SK-N-SH (cell line): ENCODE results near the gene UPP1. TPM values are rescaled to one million over a fixed set of nuclear protein-coding genes. Genes with fewer than 3 reads are reported as not detected.

Experiments used
- CTCF ChIA-PET: fragments of 300-600, 350-600 bp; formaldehyde crosslinking; extraction: SDS; loops from one replicate; lab custom pipeline; 2021; lab: Yijun Ruan, JAX
- POLR2A ChIA-PET: fragments of 350-600 bp; sonication (Branson Sonifier 250); formaldehyde crosslinking; extraction: SDS; loops from one replicate; lab custom pipeline; 2020; ENCODE audit warnings: antibody characterized with exemption, inconsistent platforms; lab: Yijun Ruan, JAX
- DNase-seq: peaks from one replicate; pipeline ENCODE4 v3.0.0; 2012
- H2AFZ ChIP-seq: fragments of 200-600 bp; sonication (generic); 2 replicates; pipeline ENCODE4 v1.8.1; 2016; ENCODE audit warnings: antibody characterized with exemption, mild to moderate bottlenecking, low read depth
- H3F3A ChIP-seq: fragments of 200-600 bp; sonication (generic); replicated peaks from 2 replicates; pipeline ENCODE3; 2016; ENCODE audit warnings: antibody characterized with exemption, mild to moderate bottlenecking; ENCODE audit not compliant: insufficient read depth
- H3K27ac ChIP-seq, 2 experiments: fragments of 200-500 bp in 1 of 2; fragments of 200-600 bp in 1 of 2; sonication (Bioruptor generic) in 1 of 2; sonication (generic), shearing (Covaris generic) in 1 of 2; 2 replicates each; pipeline versions ENCODE4 v1.5.1 to v1.6.1; 2014 to 2016; ENCODE audit warnings: low read depth in 2 of 2, inconsistent platforms in 1 of 2, low read length in 1 of 2, mild to moderate bottlenecking in 1 of 2, mixed read lengths in 1 of 2
- H3K27me3 ChIP-seq: fragments of 200-600 bp; sonication (generic), shearing (Covaris generic); 2 replicates; pipeline ENCODE4 v1.6.1; 2016; ENCODE audit warnings: mixed run types; ENCODE audit not compliant: insufficient read depth
- H3K36me3 ChIP-seq, 2 experiments: fragments of 200-500 bp in 1 of 2; fragments of 200-600 bp in 1 of 2; sonication (Bioruptor generic) in 1 of 2; sonication (generic) in 1 of 2; replicated peaks in 1 of 2; 2 replicates each; pipeline versions ENCODE3 to v1.5.1; 2014 to 2016; ENCODE audit warnings: low read length in 1 of 2, mild to moderate bottlenecking in 1 of 2; ENCODE audit not compliant: insufficient read depth in 2 of 2, control insufficient read depth in 1 of 2
- H3K4me1 ChIP-seq, 2 experiments: fragments of 200-500 bp in 1 of 2; fragments of 200-600 bp in 1 of 2; sonication (Bioruptor generic) in 1 of 2; sonication (generic), shearing (Covaris generic) in 1 of 2; 2 replicates each; pipeline versions ENCODE4 v1.5.1 to v1.6.1; 2014 to 2016; ENCODE audit warnings: low read depth in 1 of 2, low read length in 1 of 2, mixed run types in 1 of 2; ENCODE audit not compliant: insufficient read depth in 2 of 2, control insufficient read depth in 1 of 2
- H3K4me2 ChIP-seq: fragments of 200-600 bp; sonication (generic), shearing (Covaris generic); 2 replicates; pipeline ENCODE4 v1.6.1; 2017; ENCODE audit warnings: mixed run types
- H3K4me3 ChIP-seq, 2 experiments: fragments of 200-500 bp in 1 of 2; fragments of 200-600 bp in 1 of 2; sonication (Bioruptor generic) in 1 of 2; sonication (generic), shearing (Covaris generic) in 1 of 2; 2 replicates each; pipeline versions ENCODE4 v1.5.1 to v1.8.1; 2014 to 2016; ENCODE audit warnings: low read depth in 2 of 2, inconsistent platforms in 1 of 2, low read length in 1 of 2, mild to moderate bottlenecking in 1 of 2, mixed read lengths in 1 of 2, moderate library complexity in 1 of 2
- H3K79me2 ChIP-seq: fragments of 200-600 bp; sonication (generic); 2 replicates; pipeline ENCODE4 v1.8.1; 2017; ENCODE audit warnings: mild to moderate bottlenecking; ENCODE audit not compliant: insufficient read depth
- H3K9ac ChIP-seq: fragments of 200-600 bp; sonication (generic); 2 replicates; pipeline ENCODE4 v1.6.1; 2017; ENCODE audit warnings: mixed run types
- H3K9me2 ChIP-seq: fragments of 200-600 bp; sonication (generic); 2 replicates; pipeline ENCODE4 v1.6.1; 2017; ENCODE audit warnings: mixed run types
- H3K9me3 ChIP-seq: fragments of 200-600 bp; sonication (generic); 2 replicates; pipeline ENCODE4 v1.6.1; 2017; ENCODE audit warnings: mixed run types, mild to moderate bottlenecking, moderate library complexity
- H4K20me1 ChIP-seq: fragments of 200-600 bp; sonication (generic); 2 replicates; pipeline ENCODE4 v1.6.1; 2017; ENCODE audit warnings: mild to moderate bottlenecking, mixed run types; ENCODE audit not compliant: insufficient read depth
- CTCF ChIP-seq: fragments of 200-600 bp; sonication (generic); IDR thresholded peaks from 2 replicates; pipeline ENCODE4 v1.6.1; 2017; ENCODE audit warnings: antibody characterized with exemption, mild to moderate bottlenecking, moderate library complexity
- ELF1 ChIP-seq: IDR thresholded peaks from 2 replicates; pipeline ENCODE4 v1.4.0; 2012
- EZH2phosphoT487 ChIP-seq: fragments of 200-600 bp; sonication (generic); IDR thresholded peaks from 2 replicates; pipeline ENCODE4 v1.6.1; 2017; ENCODE audit warnings: low read depth, mixed run types, mild to moderate bottlenecking, antibody characterized with exemption, moderate library complexity, borderline replicate concordance
- FOXJ3 ChIP-seq: sonication (generic); formaldehyde crosslinking; IDR thresholded peaks from 2 replicates; pipeline ENCODE4 v1.5.1; 2020; ENCODE audit warnings: mild to moderate bottlenecking, missing genetic modification reagents
- FOXM1 ChIP-seq: IDR thresholded peaks from 2 replicates; pipeline ENCODE4 v1.4.0; 2012; ENCODE audit warnings: low read depth, mild to moderate bottlenecking
- GABPA ChIP-seq: IDR thresholded peaks from 2 replicates; pipeline ENCODE4 v1.4.0; 2012; ENCODE audit warnings: low read depth, mild to moderate bottlenecking
- IRF3 ChIP-seq: fragments of 150-350 bp; IDR thresholded peaks from 2 replicates; pipeline ENCODE4 v1.6.1; 2016; ENCODE audit warnings: mild to moderate bottlenecking, low read depth, low read length
- JUND ChIP-seq: IDR thresholded peaks from 2 replicates; pipeline ENCODE4 v1.4.0; 2012
- NFIC ChIP-seq: IDR thresholded peaks from 2 replicates; pipeline ENCODE4 v1.4.0; 2012; ENCODE audit warnings: borderline replicate concordance
- NRF1 ChIP-seq: IDR thresholded peaks from 2 replicates; pipeline ENCODE4 v1.6.1; 2012; ENCODE audit warnings: low read depth, mild to moderate bottlenecking, low read length
- POLR2AphosphoS5 ChIP-seq: IDR thresholded peaks from 2 replicates; pipeline ENCODE4 v1.6.1; 2012; ENCODE audit warnings: low read depth, low read length
- RCOR1 ChIP-seq: fragments of 150-350 bp; IDR thresholded peaks from 2 replicates; pipeline ENCODE4 v1.6.1; 2017; ENCODE audit warnings: antibody characterized with exemption, low read length
- REST ChIP-seq: IDR thresholded peaks from 2 replicates; pipeline ENCODE4 v1.6.1; 2012; ENCODE audit warnings: mild to moderate bottlenecking, low read depth, low read length, moderate library complexity
- RXRA ChIP-seq: IDR thresholded peaks from 2 replicates; pipeline ENCODE4 v1.4.0; 2012; ENCODE audit warnings: low read depth, mild to moderate bottlenecking, borderline replicate concordance
- SIN3A ChIP-seq: IDR thresholded peaks from 2 replicates; pipeline ENCODE4 v1.6.1; 2012; ENCODE audit warnings: low read depth, mild to moderate bottlenecking, low read length, moderate library complexity, borderline replicate concordance
- YY1 ChIP-seq: IDR thresholded peaks from 2 replicates; pipeline ENCODE4 v1.4.0; 2012; ENCODE audit warnings: low read depth, mild to moderate bottlenecking
- WGBS: methylation state at CpG from one replicate; pipeline ENCODE4 v1.1.6; 2017; ENCODE audit warnings: low lambda C conversion rate; 5-methylcytosine and 5-hydroxymethylcytosine counted together
- polyA plus RNA-seq, 3 experiments: library from polyadenylated mRNA; depleted of rRNA; stranded (reverse); fragments of >200 nt; gene quantifications; 2 replicates each; pipeline ENCODE4 v1.2.3, GENCODE V29; 2012

Gene UPP1
- polyA plus RNA-seq, 1 of the 3 experiments (the other 2 are of a cell fraction): 56.9 TPM

GRCh38 chr7:48101352-48101751 is 12.3 kb downstream of the UPP1 start:
- POLR2A ChIA-PET: no interaction called here
- H3K4me2 ChIP-seq: no peak overlapping the region
- no peaks in the 10 kb centered on the region for H3K9me3 ChIP-seq
- CTCF ChIA-PET: interaction anchor here (1.0 to 12.8 kb wide), 4 partner anchors 8 to 157 kb away, joined by 4 to 185 read pairs (median 16); no protein-coding TSS in a partner anchor
- H3K36me3 ChIP-seq: peaks cover 67 to 81% of the 10 kb centered on the region in 2 experiments
- H4K20me1 ChIP-seq: no peaks in the 10 kb centered on the region
- no peaks in the 10 kb centered on the region for H3K27me3 ChIP-seq
- no peak overlapping the region for H3K9ac ChIP-seq
- no peak overlapping the region for H2AFZ ChIP-seq
- H3K79me2 ChIP-seq: peaks cover 15% of the 10 kb centered on the region
- H3K27ac ChIP-seq: no peak overlapping the region
- H3K4me1 ChIP-seq: no peaks in the 10 kb centered on the region; a peak in 1 of 4 replicates
- no peaks in the 10 kb centered on the region for H3F3A ChIP-seq
- DNase-seq: no peak
- 97% methylated on average over 8 of the region's 8 CpGs for WGBS
- no peak overlapping the region for H3K4me3 ChIP-seq
- no peak for TF ChIP-seq SIN3A
- TF ChIP-seq NRF1: no peak
- no peak for TF ChIP-seq RXRA
- no peak for TF ChIP-seq ELF1
- TF ChIP-seq YY1: no peak
- TF ChIP-seq NFIC: no peak
- no peak for TF ChIP-seq RCOR1
- TF ChIP-seq GABPA: no peak
- TF ChIP-seq FOXM1: no peak
- no peak for TF ChIP-seq POLR2AphosphoS5
- no peak for TF ChIP-seq EZH2phosphoT487
- TF ChIP-seq FOXJ3 (CRISPR knock-in tag): no peak
- no peak for TF ChIP-seq REST
- no peak for TF ChIP-seq IRF3
- no peaks in the 10 kb centered on the region for H3K9me2 ChIP-seq

- POLR2A ChIA-PET: no interaction called here
Measured at GRCh38 chr7:48101968-48102367, 12.9 kb downstream of the UPP1 start.

More at GRCh38 chr7:48101968-48102367, 12.9 kb downstream of the UPP1 start:
- H3K79me2 ChIP-seq: peaks cover 10% of the 10 kb centered on the region
- no peak overlapping the region for H3K9ac ChIP-seq
- no peak overlapping the region for H3K4me2 ChIP-seq
- H3K4me3 ChIP-seq: no peak overlapping the region
- no peaks in the 10 kb centered on the region for H4K20me1 ChIP-seq
- H3F3A ChIP-seq: no peaks in the 10 kb centered on the region
- WGBS: 84% methylated on average over 4 of the region's 4 CpGs
- no peak overlapping the region for H2AFZ ChIP-seq
- H3K27ac ChIP-seq: no peak overlapping the region
- DNase-seq: no peak
- no peaks in the 10 kb centered on the region for H3K27me3 ChIP-seq
- H3K9me3 ChIP-seq: no peaks in the 10 kb centered on the region
- CTCF ChIA-PET: interaction anchor here (0.6 to 12.8 kb wide), 7 partner anchors 8 to 158 kb away, joined by 3 to 185 read pairs (median 4); no protein-coding TSS in a partner anchor
- no peaks in the 10 kb centered on the region; a peak in 1 of 4 replicates for H3K4me1 ChIP-seq
- TF ChIP-seq CTCF: peak; percentile 48
- TF ChIP-seq YY1: no peak
- TF ChIP-seq JUND: no peak
- H3K9me2 ChIP-seq: no peaks in the 10 kb centered on the region
- H3K36me3 ChIP-seq: peaks cover 70 to 80% of the 10 kb centered on the region in 2 experiments
